ENCODE measurements around the gene REEP1.
A peak's percentile ranks its signal among the peaks of the same experiment; 100 is the strongest.

Gene REEP1, protein sequence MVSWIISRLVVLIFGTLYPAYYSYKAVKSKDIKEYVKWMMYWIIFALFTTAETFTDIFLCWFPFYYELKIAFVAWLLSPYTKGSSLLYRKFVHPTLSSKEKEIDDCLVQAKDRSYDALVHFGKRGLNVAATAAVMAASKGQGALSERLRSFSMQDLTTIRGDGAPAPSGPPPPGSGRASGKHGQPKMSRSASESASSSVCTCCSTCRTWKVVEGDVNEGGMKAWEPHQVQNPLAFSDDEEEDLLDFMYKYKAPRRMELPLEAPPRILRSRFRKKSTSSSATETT

DNA sequence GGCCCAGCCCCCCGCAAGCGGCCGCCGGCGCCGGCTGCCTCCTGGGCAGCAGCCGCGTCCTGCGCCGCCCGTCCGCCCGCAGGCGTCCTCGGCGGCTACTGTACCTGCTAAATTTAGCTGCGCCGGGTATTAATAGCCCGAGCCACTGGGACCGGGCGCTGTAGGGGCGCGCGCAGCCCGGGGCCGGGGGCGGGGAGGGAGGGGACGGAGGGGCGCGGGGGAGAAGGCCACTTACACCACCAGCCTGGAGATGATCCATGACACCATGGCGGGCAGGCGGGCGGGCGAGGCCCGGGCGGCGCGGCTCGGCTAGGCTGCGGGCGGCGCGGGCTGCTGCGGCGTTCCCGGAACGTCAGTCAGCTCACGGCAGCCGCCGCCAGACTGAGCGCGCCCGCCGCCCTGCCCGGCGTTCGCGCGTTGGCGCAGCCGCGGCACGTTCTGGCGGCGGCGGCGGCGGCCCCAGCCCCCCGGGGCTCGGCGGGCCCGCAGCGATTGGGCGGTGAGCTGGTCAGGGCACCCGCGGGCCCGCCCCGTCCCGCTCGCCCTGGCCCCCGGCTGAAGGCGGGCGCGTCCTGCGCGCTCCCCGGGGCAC lies at the start of gene REEP1:
REEP1 (minus strand) TSS at position 383 of the 592 bp plus-strand sequence; CDS start at position 267, 116 bp downstream.
- peak; percentile 70 for DNase-seq

DNA sequence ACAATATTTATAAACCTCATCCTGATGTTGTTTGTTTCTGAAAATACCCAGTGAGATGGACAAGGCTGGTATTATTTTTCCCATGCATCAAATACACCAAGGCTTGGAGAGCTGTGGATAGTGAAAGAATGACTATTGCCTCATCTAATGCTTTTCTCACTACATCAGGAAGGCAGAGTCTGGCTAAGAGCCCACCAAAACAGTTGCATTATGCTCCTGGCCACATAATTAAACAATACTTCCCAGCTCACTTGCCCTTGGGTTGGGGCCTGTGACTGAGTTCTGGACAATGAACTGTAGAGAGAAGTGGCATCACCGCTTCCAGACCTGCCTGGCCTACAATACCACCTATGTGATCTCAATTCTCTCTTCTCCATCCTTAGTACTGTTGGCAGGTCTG lies 46.4 kb upstream of the REEP1 start:
- no peak for DNase-seq

DNA sequence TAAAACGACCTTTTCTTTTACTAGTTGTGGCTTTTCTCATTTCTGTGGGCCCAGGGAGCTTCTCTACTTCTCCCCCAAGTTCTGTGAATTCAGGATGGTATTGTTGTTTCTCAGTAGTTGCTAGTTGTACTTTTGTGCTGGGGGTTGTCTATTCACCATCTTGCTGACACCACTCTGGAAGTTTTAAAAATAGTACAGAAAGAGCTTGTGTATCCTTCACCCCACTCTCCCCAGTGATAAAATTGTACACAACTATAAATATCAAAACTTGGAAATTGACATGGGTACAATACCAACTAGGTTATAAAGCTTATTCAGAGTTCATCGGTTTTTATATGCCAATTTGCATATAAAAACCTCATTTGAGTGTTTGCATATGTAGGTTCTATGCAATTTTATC lies 45.3 kb upstream of the REEP1 start:
- no peak for DNase-seq

DNA sequence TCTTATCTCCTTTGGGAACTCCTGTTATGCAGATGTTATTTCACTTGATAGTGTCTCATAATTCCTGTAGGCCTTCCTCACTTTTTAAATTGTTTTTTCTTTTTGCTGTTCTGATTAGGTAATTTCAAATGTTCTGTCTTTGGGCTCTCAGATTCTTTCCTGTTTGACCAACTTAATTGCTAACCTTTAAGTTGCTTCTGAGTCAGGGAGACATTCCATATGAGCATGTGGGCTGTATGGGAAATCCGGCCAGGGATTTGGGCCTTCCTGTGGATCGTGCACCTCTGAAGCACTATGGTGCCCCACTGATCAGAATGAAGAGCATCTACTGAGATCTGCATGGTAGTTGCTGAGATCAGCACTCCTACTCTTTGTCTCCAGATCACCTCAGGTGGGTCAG lies 44.7 kb upstream of the REEP1 start:
- DNase-seq: no peak

DNA sequence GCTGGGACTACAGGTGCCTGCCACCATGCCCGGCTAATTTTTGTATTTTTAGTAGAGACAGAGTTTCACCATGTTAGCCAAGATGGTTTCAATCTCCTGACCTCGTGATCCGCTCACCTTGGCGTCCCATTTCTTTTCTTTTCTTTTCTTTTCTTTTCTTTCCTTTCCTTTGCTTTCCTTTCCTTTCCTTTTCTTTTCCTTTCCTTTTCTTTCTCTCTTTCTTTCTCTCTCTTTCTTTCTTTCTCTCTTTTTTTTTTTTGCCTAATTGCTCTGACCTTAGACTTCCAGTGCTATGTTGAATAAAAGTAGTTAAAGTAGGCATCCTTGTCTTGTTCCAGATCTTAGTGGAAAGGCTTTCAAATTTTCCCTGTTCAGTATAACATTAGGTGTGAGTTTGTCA lies 41.0 kb upstream of the REEP1 start:
- no peak for DNase-seq

DNA sequence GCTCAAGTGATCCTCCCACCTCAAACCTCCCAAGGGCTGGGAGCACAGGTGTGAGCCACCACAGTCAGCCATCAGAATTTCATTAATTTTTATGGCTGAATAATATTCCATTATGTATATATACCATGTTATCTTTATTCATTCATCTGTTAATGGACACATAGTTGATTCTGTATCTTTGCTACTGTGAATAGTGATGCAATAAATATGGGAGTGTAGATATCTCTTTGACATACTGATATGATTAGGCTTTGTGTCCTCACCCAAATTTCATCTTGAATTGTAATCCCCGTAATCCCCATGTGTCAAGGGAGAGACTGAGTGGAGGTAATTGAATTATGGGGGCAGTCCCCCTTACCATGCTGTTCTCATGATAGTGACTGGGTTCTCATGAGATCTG lies 38.2 kb upstream of the REEP1 start:
- DNase-seq: peak; percentile 95

DNA sequence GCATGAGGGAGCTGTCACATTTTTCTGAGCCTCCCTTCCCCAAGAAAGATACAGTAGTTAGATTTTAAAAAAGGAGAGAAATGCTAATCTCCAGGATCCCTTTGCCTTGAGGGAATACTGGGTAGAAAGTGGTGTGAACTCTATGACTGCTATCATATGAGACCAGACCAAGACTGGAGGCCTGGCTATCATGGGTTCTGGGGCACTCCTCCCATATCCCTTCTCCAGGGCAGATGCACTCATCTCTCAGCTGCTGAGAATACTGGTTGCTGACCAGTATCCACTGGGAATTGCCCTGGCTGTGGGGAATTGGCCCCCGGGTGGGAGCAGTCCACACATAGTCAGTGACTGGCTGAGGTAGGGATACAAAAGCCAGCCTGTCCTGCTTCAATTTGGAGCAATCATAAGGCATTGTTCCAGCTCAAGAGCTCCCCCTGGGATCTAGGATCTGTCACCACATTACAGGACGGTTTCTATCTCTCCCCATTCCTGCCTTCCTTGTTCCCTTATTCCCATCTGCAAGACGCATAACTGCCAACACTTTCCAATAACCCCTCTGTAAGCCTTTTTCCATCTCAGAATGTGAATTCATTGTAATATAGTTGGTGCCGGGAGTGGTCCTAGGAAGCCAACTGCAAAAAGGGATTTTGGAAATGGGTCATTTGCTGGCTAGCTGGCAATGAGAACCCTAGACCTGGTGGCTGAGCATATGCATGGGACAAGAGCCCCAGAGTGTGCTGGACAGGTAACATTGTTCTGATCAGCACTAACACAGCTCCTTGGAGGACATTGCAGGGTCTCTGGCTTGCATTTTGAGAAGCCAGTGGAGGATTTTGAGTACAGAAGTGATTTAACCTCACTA lies 35.4 kb upstream of the REEP1 start:
- DNase-seq: peak; percentile 91

DNA sequence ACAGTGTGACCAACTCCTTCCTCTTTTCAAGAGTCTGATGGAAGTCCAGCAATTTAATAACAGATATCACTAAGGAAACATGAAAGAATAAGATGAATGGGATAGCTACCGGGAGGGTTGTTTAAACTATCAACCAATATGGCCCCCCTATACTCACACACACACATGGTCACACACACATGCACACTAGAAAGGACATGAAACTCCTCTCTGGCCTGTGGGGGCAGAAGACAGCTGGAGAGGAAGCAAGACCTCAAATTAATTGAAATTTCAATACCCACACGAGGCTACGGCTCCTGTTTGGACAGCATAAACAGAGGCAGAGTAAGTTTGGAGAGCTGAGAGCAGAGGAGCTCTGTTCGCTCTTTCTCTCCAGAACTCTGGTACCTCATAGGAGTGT lies 34.7 kb upstream of the REEP1 start:
- no peak for DNase-seq

DNA sequence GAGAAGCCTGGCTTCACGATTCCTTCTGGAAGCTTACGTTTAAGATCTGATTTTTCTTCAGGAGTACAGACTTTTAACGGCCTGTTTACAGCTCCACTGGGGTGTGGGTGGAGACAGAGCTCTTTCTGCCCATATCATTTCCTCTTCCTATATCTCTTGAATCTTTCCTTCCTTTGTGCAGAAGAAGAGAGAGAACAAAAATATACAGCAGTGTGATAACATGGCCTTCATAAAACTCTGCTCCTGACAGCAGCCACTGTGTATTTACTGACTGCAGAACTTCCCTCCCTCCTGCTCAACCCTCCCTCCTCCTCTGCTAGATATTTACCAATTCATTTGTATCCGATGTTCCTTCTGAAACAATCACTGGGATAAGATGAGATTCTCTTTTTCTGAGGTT lies 34.1 kb upstream of the REEP1 start:
- no peak for DNase-seq

DNA sequence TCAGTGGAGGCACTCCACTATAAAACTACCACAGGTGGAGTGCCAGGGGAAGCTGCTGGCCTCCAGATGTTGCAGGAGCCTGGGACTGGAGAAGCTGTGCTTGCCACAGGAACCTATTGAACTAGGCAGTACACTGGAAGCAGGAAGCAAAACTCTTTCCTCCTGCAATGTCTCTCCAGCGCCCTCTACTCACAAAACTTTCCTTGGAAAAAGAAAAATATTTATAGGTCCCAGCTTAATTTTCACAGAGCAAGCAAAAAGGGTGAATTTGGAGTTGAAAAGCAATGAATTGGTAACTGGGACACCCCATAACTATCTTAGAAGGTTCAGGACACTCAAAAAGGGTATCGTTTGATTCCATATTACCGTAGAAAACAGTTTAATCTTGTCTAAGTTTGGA lies 33.2 kb upstream of the REEP1 start:
- peak; percentile 17 for DNase-seq

DNA sequence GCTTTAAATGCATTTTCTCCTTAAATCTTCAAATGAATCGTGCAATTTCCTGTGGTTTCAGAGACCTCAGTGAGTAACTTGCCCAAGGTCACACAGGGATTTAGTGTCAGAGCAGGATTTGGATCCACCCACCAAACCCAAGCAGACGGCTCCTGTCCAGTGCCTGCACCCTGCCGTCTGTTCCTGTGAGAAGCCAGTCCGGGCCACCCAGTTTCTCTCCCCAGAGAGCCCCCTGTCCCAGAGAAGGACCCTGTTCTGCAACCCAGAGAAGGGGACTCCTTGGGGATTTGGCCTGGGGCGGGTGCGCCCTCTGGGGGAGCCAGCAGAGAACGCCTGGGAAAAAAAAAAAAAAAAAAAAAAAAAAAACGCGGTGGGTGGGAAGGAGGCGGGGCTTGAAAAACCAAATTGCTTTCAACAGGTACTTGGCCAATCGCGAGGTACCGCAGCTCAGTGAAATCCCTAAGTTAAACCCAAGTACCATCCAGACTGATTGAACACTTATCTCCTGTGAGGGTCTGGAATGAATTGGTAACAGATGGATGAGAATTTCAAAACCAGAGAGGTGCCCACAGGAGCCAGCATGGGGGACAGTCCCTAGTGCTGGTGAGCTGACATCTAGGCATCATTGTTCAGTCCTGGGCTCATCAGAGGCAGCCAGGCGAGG lies 30.9 kb upstream of the REEP1 start:
- DNase-seq: peak; percentile 86

DNA sequence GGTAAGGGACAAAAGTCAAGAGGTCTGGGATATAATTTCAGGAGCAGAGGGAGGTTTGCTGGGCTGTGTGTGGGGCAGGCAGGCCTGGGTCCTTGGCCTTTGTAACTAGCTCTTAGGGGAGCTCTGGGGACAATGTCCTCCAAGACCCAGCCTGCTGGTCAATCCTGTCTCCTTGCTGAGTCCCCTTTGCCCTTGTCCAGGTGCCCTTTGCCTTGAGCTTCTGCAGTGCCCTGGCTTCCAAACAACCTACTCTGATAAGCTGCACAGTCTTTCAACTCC lies 30.0 kb upstream of the REEP1 start:
- no peak for DNase-seq

DNA sequence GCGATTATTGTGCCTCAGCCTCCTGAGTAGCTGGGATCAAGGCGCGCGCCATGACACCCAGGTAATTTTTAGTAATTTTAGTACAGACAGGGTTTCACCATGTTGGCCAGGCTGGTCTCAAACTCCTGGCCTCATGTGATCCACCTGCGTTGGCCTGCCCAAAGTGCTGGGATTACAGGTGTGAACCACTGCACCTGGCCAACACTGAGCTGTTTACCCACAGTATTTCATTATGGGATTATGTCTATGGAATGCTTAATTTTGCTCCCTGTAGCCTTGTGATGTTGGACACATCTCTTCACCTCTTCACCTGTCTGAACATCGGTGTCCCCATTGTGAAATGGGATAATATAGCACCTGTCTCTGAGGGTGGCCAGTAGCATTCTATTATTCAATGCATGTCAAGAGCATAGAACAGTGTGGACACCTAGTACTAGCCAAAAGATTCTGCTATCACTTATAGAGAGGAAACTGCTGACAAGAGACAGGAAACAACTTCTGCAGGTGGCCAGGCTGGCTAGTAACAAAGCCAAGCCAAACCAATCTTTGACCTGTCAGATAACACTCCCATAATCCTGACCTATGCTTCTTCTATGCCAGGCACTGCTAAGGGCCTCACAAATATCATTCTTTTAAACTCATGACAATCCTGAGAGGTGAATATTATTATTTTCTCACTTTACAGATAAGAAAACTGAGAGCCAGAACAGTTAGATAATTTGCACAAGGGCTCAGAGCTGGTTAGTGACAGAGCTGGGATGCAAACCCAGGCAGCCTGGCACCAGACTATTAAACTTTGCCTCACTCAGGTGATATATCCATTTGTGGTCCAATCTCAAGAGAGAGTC lies 29.4 kb upstream of the REEP1 start:
- no peak for DNase-seq

DNA sequence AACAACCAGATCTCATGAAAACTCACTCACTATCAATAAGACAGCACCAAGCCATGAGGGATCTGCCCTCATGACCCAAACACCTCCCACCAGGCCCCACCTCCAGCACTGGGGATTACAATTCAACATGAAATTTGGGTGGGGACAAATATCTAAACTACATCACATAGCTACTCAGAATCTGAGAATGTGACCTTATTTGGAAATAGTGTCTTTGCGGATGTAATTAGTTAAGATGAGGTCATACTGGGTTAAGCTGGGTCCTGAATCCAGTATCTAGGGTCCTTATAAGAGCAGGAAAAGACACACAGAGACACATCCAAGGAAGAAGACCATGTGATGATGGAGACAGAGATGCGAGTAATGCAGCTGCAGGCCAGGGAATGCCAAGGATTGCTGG lies 27.5 kb upstream of the REEP1 start:
- no peak for DNase-seq

DNA sequence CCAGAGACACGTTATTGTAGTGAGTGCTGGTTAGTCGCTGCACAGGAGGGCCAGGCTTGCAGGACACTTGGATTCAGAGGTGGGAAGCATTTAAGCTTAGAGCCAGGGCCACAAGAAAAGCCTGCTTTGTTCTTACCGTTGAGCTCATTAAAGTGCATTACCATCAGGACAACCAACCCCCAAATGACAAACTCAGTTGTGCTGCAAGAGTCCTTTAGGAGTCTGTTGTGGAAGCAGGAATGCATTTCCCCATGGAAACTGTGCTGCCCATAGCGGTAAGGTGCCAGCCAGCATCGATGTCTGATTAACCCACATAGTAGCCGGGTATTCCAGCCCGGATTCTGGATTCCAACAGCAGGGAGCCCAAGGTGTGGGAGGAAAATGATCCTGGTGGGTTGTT lies 23.4 kb upstream of the REEP1 start:
- peak; percentile 90 for DNase-seq

DNA sequence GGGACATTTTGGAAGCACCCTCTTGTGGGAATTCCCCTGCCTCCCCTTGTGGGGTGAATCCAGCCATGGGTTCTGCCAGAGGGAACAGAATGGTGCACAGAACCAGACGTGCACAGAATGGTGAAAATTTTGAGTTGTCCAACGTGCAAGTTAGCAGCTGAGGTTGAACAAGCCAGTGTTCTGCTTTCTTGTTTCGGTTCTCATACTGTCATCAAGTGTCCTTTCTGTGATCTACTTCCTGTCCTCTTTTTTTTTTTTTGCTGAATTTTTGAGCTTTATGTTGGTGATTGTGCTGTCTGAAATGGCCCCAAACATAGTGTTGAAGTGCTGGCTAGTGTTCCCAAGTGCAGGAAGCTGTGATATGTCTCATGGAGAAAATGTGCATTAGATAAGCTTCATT lies 21.5 kb upstream of the REEP1 start:
- no peak for DNase-seq

DNA sequence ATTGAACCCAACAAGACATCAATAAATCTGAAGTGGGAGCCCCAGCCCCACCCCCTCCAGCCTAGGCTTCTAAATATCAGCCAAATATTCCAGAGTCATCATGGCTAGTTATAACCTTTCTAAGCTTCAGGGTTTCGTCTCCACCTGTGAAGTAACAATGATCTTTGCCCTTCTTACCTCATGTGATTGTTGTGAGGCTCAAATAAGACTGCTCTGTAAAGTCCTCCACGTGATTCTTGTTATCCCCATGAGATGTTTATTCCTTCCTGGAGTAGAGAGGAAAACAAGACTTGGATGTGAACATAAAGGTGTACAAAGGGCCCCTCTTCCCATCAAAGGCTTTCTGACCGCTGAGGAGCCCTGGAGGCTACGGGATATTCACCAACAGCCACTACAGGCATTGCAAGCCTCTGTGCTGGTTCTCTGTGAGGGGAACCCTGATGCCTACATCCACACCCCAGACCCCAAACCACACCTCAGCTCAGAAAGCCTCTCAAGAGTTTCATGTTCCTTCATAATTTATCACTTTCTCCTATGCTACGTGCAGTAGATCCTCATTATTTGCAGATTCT lies 20.1 kb upstream of the REEP1 start:
- DNase-seq: no peak

DNA sequence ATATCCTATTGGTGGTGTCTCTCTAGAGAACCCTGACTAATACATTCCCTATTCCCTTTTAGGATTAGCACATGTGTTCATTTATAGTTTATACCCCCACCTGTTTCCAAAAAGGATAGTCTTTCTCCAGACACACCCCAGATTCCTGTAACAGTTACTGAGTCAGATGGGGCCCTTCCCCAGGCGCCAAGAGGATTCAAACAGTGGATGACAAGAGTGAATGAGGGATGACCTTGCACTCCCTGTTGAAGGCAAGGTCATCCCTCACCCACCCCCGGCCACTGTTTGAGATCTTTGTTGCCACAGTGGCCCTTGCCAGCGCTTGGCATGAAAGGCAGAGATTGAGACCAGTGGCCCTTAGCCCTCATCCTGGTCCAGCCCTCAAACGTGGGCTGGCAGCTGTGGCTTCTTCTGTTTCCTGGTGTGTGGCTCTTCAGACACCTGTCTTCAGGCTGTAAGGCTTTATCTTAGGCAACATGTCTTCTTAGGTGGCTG lies 15.3 kb upstream of the REEP1 start:
- DNase-seq: no peak

DNA sequence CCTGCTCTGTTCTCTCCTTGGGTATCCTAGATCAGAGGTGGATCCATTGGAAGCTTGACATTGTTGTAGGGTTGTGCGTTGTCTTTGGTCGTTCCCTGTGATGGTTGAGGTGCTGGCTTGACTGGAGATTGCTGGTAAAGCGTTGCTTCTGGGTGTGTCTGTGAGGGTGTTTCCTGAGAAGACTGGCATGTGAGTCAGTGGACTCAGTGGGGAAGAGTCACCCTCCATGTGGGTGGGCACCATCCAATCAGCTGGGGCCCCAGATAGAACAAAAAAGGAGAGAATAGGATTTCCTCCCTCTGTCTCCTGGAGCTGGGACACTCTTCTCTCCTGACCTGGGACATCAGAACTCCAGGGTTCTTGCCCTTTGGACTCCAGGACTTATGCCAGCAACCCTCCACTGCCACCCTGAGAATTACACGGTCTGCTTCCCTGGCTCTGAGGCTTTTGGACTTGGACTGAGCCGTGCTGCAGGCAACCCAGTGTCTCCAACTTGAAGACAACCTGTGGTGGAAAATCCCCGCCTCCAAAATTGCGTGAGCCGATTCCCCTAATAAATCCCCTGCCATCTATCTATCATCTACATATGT lies 14.8 kb upstream of the REEP1 start:
- DNase-seq: no peak

DNA sequence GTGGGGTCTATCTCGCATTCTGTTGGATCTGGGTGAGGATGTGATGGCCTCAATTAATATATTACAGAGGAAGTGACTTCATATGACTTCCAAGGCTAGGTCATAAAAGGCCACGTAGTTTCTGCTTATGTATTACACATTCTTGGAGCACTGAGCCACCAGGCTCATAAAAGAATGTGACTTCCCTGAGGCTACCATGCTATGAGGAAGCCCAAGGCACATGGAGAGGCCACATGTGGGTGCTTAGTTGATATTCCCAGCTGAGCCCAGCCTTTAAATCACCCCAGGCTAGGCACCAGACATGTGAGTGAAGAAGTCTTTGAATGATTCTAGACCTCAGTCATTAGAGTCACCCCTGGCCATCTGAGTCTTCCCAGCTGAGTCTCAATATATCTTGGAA lies 13.3 kb upstream of the REEP1 start:
- no peak for DNase-seq

DNA sequence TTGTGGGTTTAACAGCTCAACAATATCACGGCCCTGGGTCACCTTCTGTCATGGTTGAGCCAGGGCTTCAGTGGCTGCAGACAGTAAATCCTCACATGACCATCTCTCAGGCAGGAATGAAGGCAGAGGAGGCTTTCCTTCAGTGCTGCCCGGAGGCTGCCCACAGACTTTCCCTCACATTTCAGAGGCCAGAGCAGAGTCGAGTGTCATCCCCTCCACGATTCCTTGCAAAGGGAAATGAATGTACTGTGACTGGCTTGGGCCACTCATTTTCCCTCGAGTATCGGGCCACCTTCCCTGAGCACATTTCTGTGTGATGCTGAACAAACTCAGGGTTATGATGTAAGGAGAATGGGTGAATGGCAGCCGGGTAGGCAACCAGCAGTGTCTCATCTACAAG lies 10.0 kb upstream of the REEP1 start:
- no peak for DNase-seq

Data from NCI-H82 (cell line).